Natural killer cell (primary cell): ENCODE data around the gene TSHZ3. TPM values are rescaled to one million over a fixed set of nuclear protein-coding genes. Genes with fewer than 3 reads are reported as not detected.

ENCODE experiments used
- ATAC-seq, 3 donors: fragments of 150-1000 bp in 2 of 3; fragments of 200-7000 bp in 1 of 3; cut with Tn5 transposase; 1 replicate in 1 of 3; 2 replicates in 2 of 3; pipeline ENCODE4 v1.10.0; 2021; ENCODE audit warnings: mild to moderate bottlenecking in 2 of 3, moderate library complexity in 2 of 3
- DNase-seq, 2 donors: peaks; one replicate each; pipeline versions ENCODE4 v3.0.0 to v3.0.0-alpha.2; 2013 to 2021; ENCODE audit warnings: mixed read lengths in 1 of 2
- H3K27ac ChIP-seq: one replicate; pipeline ENCODE4 v1.5.1; 2013; ENCODE audit warnings: mild to moderate bottlenecking, low read length
- H3K27me3 ChIP-seq: one replicate; pipeline ENCODE4 v1.6.1; 2013; ENCODE audit warnings: low read length; ENCODE audit not compliant: control insufficient read depth, insufficient read depth
- H3K36me3 ChIP-seq: one replicate; pipeline ENCODE4 v1.6.1; 2013; ENCODE audit warnings: low read length; ENCODE audit not compliant: control insufficient read depth, insufficient read depth
- H3K4me1 ChIP-seq: one replicate; pipeline ENCODE4 v1.6.1; 2013; ENCODE audit warnings: low read length; ENCODE audit not compliant: control insufficient read depth, insufficient read depth
- H3K4me3 ChIP-seq: one replicate; pipeline ENCODE4 v1.5.1; 2013; ENCODE audit warnings: low read length
- H3K9me3 ChIP-seq: one replicate; pipeline ENCODE4 v1.6.1; 2013; ENCODE audit warnings: low read length; ENCODE audit not compliant: control insufficient read depth, insufficient read depth
- H3K27ac Mint-ChIP-seq, 2 donors: one replicate each; pipeline ENCODE4 v1.8.0; 2022; ENCODE audit warnings: mild to moderate bottlenecking in 2 of 2, mixed read lengths in 2 of 2, moderate library complexity in 1 of 2
- H3K27me3 Mint-ChIP-seq, 2 donors: one replicate each; pipeline ENCODE4 v1.8.0; 2022; ENCODE audit warnings: low read depth in 2 of 2, mixed read lengths in 2 of 2
- H3K36me3 Mint-ChIP-seq: one replicate; pipeline ENCODE4 v1.8.0; 2022; ENCODE audit warnings: mixed read lengths
- H3K4me1 Mint-ChIP-seq, 2 donors: one replicate each; pipeline ENCODE4 v1.8.0; 2022; ENCODE audit warnings: mixed read lengths in 2 of 2
- H3K4me3 Mint-ChIP-seq: one replicate; pipeline ENCODE4 v1.8.0; 2022; ENCODE audit warnings: mild to moderate bottlenecking, moderate library complexity, mixed read lengths
- H3K9me3 Mint-ChIP-seq, 2 donors: one replicate each; pipeline ENCODE4 v1.8.0; 2022; ENCODE audit warnings: mixed read lengths in 2 of 2
- CTCF ChIP-seq: fragments of 200-600 bp; IDR thresholded peaks from one replicate; pipeline ENCODE4 v1.8.0; 2022; ENCODE audit warnings: antibody characterized with exemption
- WGBS: methylation state at CpG from one replicate; pipeline ENCODE4 v1.1.7; 2013; ENCODE audit warnings: missing lambda C conversion rate; ENCODE audit not compliant: insufficient coverage; 5-methylcytosine and 5-hydroxymethylcytosine counted together
- intact Hi-C: fragments of 100-400 bp; cut with micrococcal nuclease; formaldehyde crosslinking; loops from one replicate; pipeline ENCODE4 v1.14.2; 2022
- total RNA-seq, 4 donors: library from RNA; stranded (reverse); fragments of 120-200 nt in 1 of 4; gene quantifications; one replicate each; pipeline versions ENCODE4 v1.2.3 to v1.2.4, GENCODE V29; 2013 to 2022

TSHZ3 gene
- total RNA-seq, 3 donors from 2014 or later (not counting 1 experiment from before 2014, with no cell fraction given), result 5.3 to 8.1 (median 6.2) TPM

GRCh38 chr19:31256593-31256960 is 92.7 kb downstream of the TSHZ3 start:
- 89% methylated on average over 8 of the region's 8 CpGs for WGBS
- DNase-seq (no peak), ATAC-seq (no peak)
- Mint-ChIP-seq H3K36me3 (no peaks in the 10 kb centered on the region), H3K27me3 (peaks cover 7 to 20% of the 10 kb centered on the region in 2 donors), H3K4me1 (peaks cover 0 to 5% of the 10 kb centered on the region in 2 donors), H3K27ac (no peak overlapping the region), H3K9me3 (no peaks in the 10 kb centered on the region), H3K4me3 (no peak overlapping the region)
- H3K4me3 ChIP-seq, result no peak overlapping the region
- no peaks in the 10 kb centered on the region for H3K4me1 ChIP-seq
- no peaks in the 10 kb centered on the region for H3K27me3 ChIP-seq
- H3K36me3 ChIP-seq, result no peaks in the 10 kb centered on the region
- no peak overlapping the region for H3K27ac ChIP-seq
- intact Hi-C loops, result no loop called here
- H3K9me3 ChIP-seq, result no peaks in the 10 kb centered on the region
- no peak for TF ChIP-seq CTCF

- Mint-ChIP-seq H3K27ac (no peak overlapping the region), H3K4me3 (no peak overlapping the region), H3K9me3 (no peaks in the 10 kb centered on the region), H3K4me1 (no peaks in the 10 kb centered on the region), H3K36me3 (no peaks in the 10 kb centered on the region), H3K27me3 (peaks cover 7 to 18% of the 10 kb centered on the region in 2 donors)
- WGBS, result 86% methylated on average over 11 of the region's 11 CpGs
- Histone ChIP-seq H3K4me3 (no peak overlapping the region), H3K27ac (no peak overlapping the region), H3K27me3 (no peaks in the 10 kb centered on the region), H3K4me1 (no peaks in the 10 kb centered on the region), H3K9me3 (no peaks in the 10 kb centered on the region), H3K36me3 (no peaks in the 10 kb centered on the region)
- intact Hi-C loops, result no loop called here
- ATAC-seq (no peak), DNase-seq (no peak)
- TF ChIP-seq CTCF, result no peak
These were observed 93.2 kb downstream of the TSHZ3 start for GRCh38 chr19:31255831-31256592.

- intact Hi-C loops, result no loop called here
- Histone ChIP-seq H3K27ac (no peak overlapping the region), H3K27me3 (no peaks in the 10 kb centered on the region), H3K36me3 (no peaks in the 10 kb centered on the region), H3K4me3 (no peak overlapping the region), H3K4me1 (no peaks in the 10 kb centered on the region), H3K9me3 (no peaks in the 10 kb centered on the region)
- Mint-ChIP-seq H3K27me3 (peaks cover 7 to 18% of the 10 kb centered on the region in 2 donors), H3K9me3 (no peaks in the 10 kb centered on the region), H3K4me1 (no peaks in the 10 kb centered on the region), H3K27ac (no peak overlapping the region), H3K36me3 (no peaks in the 10 kb centered on the region), H3K4me3 (no peak overlapping the region)
- DNase-seq, result no peak
- no peak for ATAC-seq
- 57% methylated on average over 13 of the region's 13 CpGs for WGBS
- no peak for TF ChIP-seq CTCF
These were observed 93.9 kb downstream of the TSHZ3 start for GRCh38 chr19:31255174-31255799.
